Transverse colon (tissue), 4 donors: ENCODE results near the gene PTPA. TPM values are rescaled to one million over a fixed set of nuclear protein-coding genes. Genes with fewer than 3 reads are reported as not detected.

Source experiments
- DNase-seq: peaks from one replicate; pipeline ENCODE4 v3.0.0-alpha.2; 2019
- H3K27ac ChIP-seq, 4 donors: fragments of 200-600 bp; sonication (generic); 2 replicates each; pipeline ENCODE4 v1.5.1; 2016 to 2018; ENCODE audit warnings: inconsistent platforms in 4 of 4
- H3K27me3 ChIP-seq: fragments of 200-600 bp; sonication (generic); 2 replicates; pipeline ENCODE4 v1.5.1; 2017; ENCODE audit warnings: inconsistent platforms
- H3K36me3 ChIP-seq, 4 donors: fragments of 200-600 bp; sonication (generic); 2 replicates each; pipeline ENCODE4 v1.5.1; 2017 to 2019; ENCODE audit warnings: inconsistent platforms in 4 of 4
- H3K4me1 ChIP-seq, 4 donors: fragments of 200-600 bp; sonication (generic); 2 replicates each; pipeline ENCODE4 v1.5.1; 2017 to 2020; ENCODE audit warnings: inconsistent platforms in 4 of 4
- H3K4me3 ChIP-seq, 4 donors: fragments of 200-600 bp; sonication (generic); 1 replicate in 1 of 4; 2 replicates in 3 of 4; pipeline versions ENCODE4 v1.5.1 to v1.6.1; 2017 to 2019; ENCODE audit warnings: inconsistent platforms in 4 of 4
- H3K9me3 ChIP-seq, 2 donors: fragments of 200-600 bp; sonication (generic); 2 replicates each; pipeline ENCODE4 v1.5.1; 2017 to 2019; ENCODE audit warnings: inconsistent platforms in 2 of 2
- EP300 ChIP-seq: sonication (generic); formaldehyde crosslinking; IDR thresholded peaks from one replicate; pipeline ENCODE4 v1.6.1; 2017; ENCODE audit warnings: antibody characterized with exemption, low read depth
- POLR2A ChIP-seq: fragments of 450-650 bp; IDR thresholded peaks from one replicate; pipeline ENCODE4 v1.6.1; 2016; ENCODE audit warnings: antibody characterized with exemption, mild to moderate bottlenecking, moderate library complexity
- POLR2AphosphoS5 ChIP-seq, 3 donors: sonication (generic); formaldehyde crosslinking; IDR thresholded peaks; one replicate each; pipeline ENCODE4 v1.6.1; 2016; ENCODE audit warnings: antibody characterized with exemption in 3 of 3
- WGBS, 2 donors: methylation state at CpG; one replicate each; pipeline ENCODE4 v1.1.5; 2018; ENCODE audit warnings: low coverage in 1 of 2; 5-methylcytosine and 5-hydroxymethylcytosine counted together
- in situ Hi-C, 4 donors: fragments of 200-750 bp; cut with MboI; loops; one replicate each; pipeline versions ENCODE4 v1.15.0 to v1.15.1; 2017; ENCODE audit warnings: low sequenced_read_pairs in 3 of 4, low pct_ligation_motif_present in 1 of 4, low pct_unique_long_range_greater_than_20kb in 1 of 4
- intact Hi-C: fragments of 100-400 bp; cut with DNase I; formaldehyde crosslinking; loops from one replicate; pipeline ENCODE4 v1.15.1; 2023; ENCODE audit warnings: low total_unique reads
- total RNA-seq, 4 donors: library from RNA; depleted of rRNA; stranded (reverse); fragments of >200 nt; gene quantifications; one replicate each; pipeline ENCODE4 v1.1.0, GENCODE V29; 2016
- TF ChIP-seq, protein P1 (sequence below), 5 experiments: fragments of 200-600 bp in 3 of 5; fragments of 450-650 bp in 2 of 5; sonication (generic) in 3 of 5; IDR thresholded peaks; 1 replicate in 2 of 5; 2 replicates in 3 of 5; pipeline ENCODE4 v1.5.1; 2016 to 2017; ENCODE audit warnings: antibody characterized with exemption in 5 of 5, inconsistent platforms in 3 of 5, mild to moderate bottlenecking in 2 of 5, moderate library complexity in 1 of 5

Gene PTPA
- total RNA-seq, 4 donors from 2014 or later, result 37.4 to 241 (median 66.5) TPM

DNA sequence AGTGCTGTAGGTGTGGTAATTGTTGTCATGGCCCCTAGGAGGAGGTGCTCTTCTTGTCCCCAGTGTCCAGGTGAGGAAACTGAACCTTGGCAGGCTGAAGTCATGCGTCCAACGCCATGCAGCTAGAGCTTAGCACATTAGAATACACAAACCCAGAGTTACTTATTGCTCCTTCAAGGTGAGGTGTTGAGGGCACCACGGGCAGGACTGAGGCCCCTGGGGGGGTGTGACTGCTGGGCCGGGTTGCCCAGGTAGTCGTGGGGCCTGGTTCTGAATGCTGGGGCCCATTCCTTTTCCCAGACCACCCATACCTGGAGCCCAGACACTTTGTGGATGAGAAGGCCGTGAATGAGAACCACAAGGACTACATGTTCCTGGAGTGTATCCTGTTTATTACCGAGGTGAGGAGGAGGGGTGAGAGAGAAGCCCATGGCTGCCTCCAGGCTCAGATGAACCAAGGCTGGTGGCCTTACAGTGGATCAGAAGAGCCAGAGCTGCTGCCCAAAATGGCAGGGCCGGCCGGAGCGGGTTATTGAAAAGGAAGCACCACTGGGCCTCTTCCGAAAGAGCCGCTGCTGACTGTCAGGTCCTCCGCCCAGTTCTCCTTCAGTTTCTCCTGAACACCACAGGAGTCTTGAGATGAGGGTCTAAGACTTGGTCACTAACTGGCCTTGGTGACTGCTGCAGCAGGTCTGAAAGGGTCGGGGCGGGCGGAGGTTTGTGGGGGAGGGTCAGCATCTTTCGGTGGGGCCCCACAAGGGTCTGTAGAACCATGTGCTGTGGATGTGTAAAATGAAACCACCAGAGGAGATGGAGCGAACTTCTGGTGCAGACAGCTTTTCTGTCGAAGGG lies 26.3 kb downstream of the PTPA start:
- peaks cover 29 to 46% (median 41%) of the 10 kb centered on the region in 4 donors for H3K4me1 ChIP-seq
- DNase-seq, result no peak
- TF ChIP-seq, protein P1, sequence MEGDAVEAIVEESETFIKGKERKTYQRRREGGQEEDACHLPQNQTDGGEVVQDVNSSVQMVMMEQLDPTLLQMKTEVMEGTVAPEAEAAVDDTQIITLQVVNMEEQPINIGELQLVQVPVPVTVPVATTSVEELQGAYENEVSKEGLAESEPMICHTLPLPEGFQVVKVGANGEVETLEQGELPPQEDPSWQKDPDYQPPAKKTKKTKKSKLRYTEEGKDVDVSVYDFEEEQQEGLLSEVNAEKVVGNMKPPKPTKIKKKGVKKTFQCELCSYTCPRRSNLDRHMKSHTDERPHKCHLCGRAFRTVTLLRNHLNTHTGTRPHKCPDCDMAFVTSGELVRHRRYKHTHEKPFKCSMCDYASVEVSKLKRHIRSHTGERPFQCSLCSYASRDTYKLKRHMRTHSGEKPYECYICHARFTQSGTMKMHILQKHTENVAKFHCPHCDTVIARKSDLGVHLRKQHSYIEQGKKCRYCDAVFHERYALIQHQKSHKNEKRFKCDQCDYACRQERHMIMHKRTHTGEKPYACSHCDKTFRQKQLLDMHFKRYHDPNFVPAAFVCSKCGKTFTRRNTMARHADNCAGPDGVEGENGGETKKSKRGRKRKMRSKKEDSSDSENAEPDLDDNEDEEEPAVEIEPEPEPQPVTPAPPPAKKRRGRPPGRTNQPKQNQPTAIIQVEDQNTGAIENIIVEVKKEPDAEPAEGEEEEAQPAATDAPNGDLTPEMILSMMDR (IDR thresholded peaks at IDR 0.05), result no peak
- no peak for TF ChIP-seq POLR2AphosphoS5 (IDR thresholded peaks at IDR 0.05)
- TF ChIP-seq EP300, result no peak
- TF ChIP-seq POLR2A, result no peak
- H3K27me3 ChIP-seq, result no peaks in the 10 kb centered on the region
- no peaks in the 10 kb centered on the region for H3K36me3 ChIP-seq
- WGBS, 2 donors, result 88% methylated on average over 17 of the region's 19 CpGs; no CpG with 5 or more reads in 1 of the 2 donors
- no peaks in the 10 kb centered on the region for H3K9me3 ChIP-seq
- H3K4me3 ChIP-seq, result no peak overlapping the region
- peak overlapping the region; percentile 99 to 100 (median 100) for H3K27ac ChIP-seq
- in situ Hi-C loops, result loop anchor here (5.0 to 25.0 kb wide), 5 partner anchors 475 to 650 kb away; no protein-coding TSS in a partner anchor
- intact Hi-C loops, result loop anchor here (10.0 kb wide), 1 partner anchor 647 kb away; no protein-coding TSS in a partner anchor

DNA sequence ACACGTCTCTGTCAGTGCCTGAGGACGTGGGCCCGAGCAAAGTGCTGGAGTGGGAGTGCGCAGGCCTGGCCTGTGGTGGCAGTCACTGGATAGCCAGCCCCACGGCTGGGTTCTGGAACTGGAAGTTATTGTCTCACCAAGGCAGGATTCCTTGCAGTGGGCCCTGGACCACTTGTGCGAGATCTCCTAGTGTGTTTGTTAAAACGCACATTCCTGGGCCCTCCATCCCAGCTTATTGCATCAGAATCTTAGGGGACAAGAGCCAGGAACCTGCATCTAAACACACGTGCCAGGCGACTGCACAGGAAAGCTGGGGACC lies 26.9 kb downstream of the PTPA start:
- Histone ChIP-seq H3K27me3 (no peaks in the 10 kb centered on the region), H3K4me3 (no peak overlapping the region), H3K36me3 (no peaks in the 10 kb centered on the region), H3K27ac (peak overlapping the region; percentile 99 to 100 (median 100)), H3K4me1 (peaks cover 33 to 52% (median 47%) of the 10 kb centered on the region in 4 donors), H3K9me3 (no peaks in the 10 kb centered on the region)
- intact Hi-C loops, result loop anchor here (10.0 kb wide), 1 partner anchor 647 kb away; no protein-coding TSS in a partner anchor
- 80% methylated on average over 9 of the region's 9 CpGs; no CpG with 5 or more reads in 1 of the 2 donors for WGBS, 2 donors
- TF ChIP-seq POLR2A (no peak), POLR2AphosphoS5 (IDR thresholded peaks at IDR 0.05) (no peak), EP300 (no peak)
- TF ChIP-seq, protein P1 (IDR thresholded peaks at IDR 0.05), result no peak
- in situ Hi-C loops, result loop anchor here (5.0 to 25.0 kb wide), 5 partner anchors 474 to 649 kb away; no protein-coding TSS in a partner anchor
- DNase-seq, result no peak

DNA sequence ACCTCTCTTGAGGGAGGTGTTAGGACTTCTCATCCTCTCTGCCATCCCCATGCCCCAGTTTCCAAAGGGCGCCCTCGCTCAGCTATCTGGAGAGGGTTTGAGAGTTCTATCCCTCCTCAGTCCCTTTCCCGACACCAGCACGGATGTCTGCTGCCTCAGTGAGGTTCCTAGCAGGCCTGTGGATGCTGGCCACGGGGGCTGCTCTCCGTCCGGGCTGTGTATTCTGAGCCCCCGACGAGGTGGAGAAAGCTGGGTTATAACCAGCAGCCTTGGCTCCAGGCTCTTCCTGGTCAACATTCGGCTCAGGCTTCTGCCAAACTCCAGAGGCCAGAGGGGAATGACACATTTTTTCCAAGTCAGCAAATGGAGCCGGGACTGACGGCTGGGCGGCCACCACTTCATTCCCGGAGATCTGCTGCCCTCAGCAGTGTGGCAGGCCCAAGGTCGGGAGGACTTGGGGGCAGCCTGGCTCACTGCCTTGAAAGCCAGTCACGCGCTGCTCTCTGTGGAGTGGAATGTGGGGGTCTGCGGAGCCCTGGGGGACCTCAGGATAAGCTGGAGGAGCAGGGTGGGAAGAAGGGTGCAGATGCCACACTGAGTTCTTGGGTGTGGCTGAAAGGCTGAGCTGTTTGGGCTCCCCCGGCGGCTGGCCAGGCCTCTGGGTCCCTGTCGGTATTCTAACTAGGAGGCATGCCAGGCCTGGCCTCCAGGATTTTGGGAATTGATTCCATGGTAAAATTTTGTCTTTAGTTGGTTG lies 27.4 kb downstream of the PTPA start:
- WGBS, 2 donors, result 50% methylated on average over 21 of the region's 21 CpGs; no CpG with 5 or more reads in 1 of the 2 donors
- H3K27me3 ChIP-seq, result no peaks in the 10 kb centered on the region
- peak; percentile 22 for DNase-seq
- peaks cover 37 to 58% (median 52%) of the 10 kb centered on the region in 4 donors for H3K4me1 ChIP-seq
- no peaks in the 10 kb centered on the region for H3K9me3 ChIP-seq
- H3K36me3 ChIP-seq, result no peaks in the 10 kb centered on the region
- in situ Hi-C loops (loop anchor here (5.0 to 25.0 kb wide), 5 partner anchors 474 to 649 kb away; no protein-coding TSS in a partner anchor), intact Hi-C loops (loop anchor here (1.0 to 10.0 kb wide), 2 partner anchors 472 to 646 kb away; no protein-coding TSS in a partner anchor)
- no peak overlapping the region for H3K4me3 ChIP-seq
- TF ChIP-seq, protein P1 (IDR thresholded peaks at IDR 0.05), result no peak
- TF ChIP-seq EP300 (no peak), POLR2A (no peak), POLR2AphosphoS5 (IDR thresholded peaks at IDR 0.05) (peak; percentile 8 to 69 (median 26))
- H3K27ac ChIP-seq, result peak overlapping the region; percentile 99 to 100 (median 100)
